DOHH2 (cell line): ENCODE data around the gene GYG2.

ENCODE experiments used
- EZH2phosphoT487 ChIP-seq: fragments of 200-600 bp; sonication (generic); IDR thresholded peaks from 2 replicates; pipeline ENCODE4 v1.6.1; 2017; ENCODE audit warnings: borderline replicate concordance, mild to moderate bottlenecking, antibody characterized with exemption, low read length, moderate library complexity, mixed read lengths
- TF ChIP-seq, protein P1 (sequence below): fragments of 200-600 bp; sonication (generic); IDR thresholded peaks from one replicate; pipeline ENCODE4 v1.5.1; 2014; ENCODE audit warnings: antibody characterized with exemption, mild to moderate bottlenecking, low read depth, low read length; ENCODE audit not compliant: poor library complexity, severe bottlenecking

DNA sequence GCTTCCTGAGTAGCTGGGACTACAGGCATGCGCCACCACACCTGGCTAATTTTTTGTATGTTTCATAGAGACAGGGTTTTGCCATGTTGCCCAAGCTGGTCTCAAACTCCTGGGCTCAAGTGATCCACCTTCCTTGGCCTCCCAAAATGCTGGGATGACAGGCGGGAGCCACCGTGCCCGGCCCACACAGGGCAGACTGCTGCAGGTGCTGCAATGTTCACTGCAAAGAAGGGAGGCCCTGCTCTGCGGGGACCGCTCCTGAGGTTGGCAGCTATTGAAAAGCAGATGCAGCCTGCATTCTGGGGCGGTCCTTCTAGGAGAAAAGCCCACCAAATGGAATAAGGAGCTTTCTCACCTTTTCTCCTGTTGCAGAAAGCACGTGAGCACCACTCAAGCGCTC, 95.4 kb downstream of the GYG2 start:
- TF ChIP-seq, protein P1, sequence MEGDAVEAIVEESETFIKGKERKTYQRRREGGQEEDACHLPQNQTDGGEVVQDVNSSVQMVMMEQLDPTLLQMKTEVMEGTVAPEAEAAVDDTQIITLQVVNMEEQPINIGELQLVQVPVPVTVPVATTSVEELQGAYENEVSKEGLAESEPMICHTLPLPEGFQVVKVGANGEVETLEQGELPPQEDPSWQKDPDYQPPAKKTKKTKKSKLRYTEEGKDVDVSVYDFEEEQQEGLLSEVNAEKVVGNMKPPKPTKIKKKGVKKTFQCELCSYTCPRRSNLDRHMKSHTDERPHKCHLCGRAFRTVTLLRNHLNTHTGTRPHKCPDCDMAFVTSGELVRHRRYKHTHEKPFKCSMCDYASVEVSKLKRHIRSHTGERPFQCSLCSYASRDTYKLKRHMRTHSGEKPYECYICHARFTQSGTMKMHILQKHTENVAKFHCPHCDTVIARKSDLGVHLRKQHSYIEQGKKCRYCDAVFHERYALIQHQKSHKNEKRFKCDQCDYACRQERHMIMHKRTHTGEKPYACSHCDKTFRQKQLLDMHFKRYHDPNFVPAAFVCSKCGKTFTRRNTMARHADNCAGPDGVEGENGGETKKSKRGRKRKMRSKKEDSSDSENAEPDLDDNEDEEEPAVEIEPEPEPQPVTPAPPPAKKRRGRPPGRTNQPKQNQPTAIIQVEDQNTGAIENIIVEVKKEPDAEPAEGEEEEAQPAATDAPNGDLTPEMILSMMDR, result no peak
- no peak for TF ChIP-seq EZH2phosphoT487
